ENCODE data around the gene ANKRD23. TPM values are rescaled to one million over a fixed set of nuclear protein-coding genes. Genes with fewer than 3 reads are reported as not detected.

The ANKRD23 gene
- total RNA-seq, 1 donor, result 1.3 TPM

GRCh38 chr2:96795076-96795475, 48.7 kb downstream of the ANKRD23 start:
- DNase-seq (ENCODE audit: low read depth), result no peak
- H3K4me3 ChIP-seq (ENCODE audit: low read depth, low read length), result no peak overlapping the region
- no peak for TF ChIP-seq CTCF (IDR thresholded peaks at IDR 0.05; ENCODE audit: insufficient read depth, low read depth, low read length)

DNA sequence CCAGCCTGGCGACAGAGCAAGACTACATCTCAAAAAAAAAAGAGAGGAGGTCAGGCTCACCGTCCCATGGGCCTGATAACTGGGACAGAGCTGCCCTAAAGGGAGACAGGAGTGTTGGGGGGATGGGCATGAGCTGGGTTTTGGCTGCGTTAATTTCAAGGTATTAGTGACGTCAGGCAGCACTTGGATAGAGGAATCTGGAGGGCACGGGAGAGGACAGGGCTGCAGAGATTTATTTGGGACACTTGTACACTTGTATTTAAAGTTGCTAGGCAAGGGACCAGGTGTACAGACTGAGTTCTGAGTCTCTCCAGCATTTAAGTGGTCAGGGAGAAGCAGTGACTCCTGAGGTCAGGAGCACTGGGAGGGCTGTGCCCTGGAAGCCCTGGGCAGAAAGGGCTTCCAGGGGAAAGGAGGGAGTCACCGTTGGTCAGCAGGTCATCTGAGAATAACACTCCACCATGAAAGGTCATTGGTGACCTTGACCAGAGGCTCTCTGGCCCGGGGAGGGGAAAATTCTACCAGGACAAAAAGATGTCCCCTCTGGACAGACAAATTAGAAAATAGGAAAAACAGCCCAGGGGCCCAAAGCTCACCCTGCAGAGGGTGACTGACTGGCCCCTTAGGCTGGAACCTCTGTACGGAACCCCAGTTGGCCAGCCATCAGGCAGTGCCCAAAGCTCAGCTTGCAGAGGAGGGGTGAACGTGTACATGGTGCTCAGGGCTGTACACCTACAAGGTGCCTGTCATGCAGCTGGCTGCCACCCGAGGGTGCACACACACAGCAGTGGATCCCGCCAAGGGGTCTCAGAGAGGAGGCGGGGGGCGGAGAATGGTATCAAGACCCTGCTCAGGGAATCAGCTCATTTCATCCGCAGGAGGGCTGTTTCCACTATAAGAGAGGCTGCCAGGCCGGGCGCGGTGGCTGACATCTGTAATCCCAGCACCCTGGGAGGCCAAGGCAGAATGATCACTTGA, 50.8 kb downstream of the ANKRD23 start:
- DNase-seq (ENCODE audit: low read depth), result no peak
- no peak for TF ChIP-seq CTCF (IDR thresholded peaks at IDR 0.05; ENCODE audit: insufficient read depth, low read depth, low read length)
- no peak overlapping the region for H3K4me3 ChIP-seq (ENCODE audit: low read depth, low read length)

DNA sequence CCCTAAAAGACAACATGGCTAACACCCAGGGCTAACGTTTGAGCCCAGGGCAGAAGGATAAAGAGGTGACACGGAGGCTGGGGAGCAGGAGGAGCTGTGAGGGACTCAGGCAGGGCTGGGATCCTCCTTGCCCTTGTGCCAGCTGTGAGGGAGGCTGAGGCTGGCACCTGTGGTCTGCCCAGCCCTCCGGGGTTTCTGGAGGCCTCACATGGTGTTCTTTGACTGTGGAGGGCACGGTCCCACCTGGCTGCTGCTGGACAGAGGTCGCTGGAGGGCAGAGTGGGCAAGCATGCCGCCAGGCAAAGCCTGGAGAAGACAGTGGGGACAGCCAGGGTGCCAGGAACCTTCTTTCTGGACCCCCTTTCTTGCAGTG, 54.6 kb downstream of the ANKRD23 start:
- TF ChIP-seq CTCF (IDR thresholded peaks at IDR 0.05; ENCODE audit: insufficient read depth, low read depth, low read length), result no peak
- H3K4me3 ChIP-seq (ENCODE audit: low read depth, low read length), result no peak overlapping the region
- no peak for DNase-seq (ENCODE audit: low read depth)

DNA sequence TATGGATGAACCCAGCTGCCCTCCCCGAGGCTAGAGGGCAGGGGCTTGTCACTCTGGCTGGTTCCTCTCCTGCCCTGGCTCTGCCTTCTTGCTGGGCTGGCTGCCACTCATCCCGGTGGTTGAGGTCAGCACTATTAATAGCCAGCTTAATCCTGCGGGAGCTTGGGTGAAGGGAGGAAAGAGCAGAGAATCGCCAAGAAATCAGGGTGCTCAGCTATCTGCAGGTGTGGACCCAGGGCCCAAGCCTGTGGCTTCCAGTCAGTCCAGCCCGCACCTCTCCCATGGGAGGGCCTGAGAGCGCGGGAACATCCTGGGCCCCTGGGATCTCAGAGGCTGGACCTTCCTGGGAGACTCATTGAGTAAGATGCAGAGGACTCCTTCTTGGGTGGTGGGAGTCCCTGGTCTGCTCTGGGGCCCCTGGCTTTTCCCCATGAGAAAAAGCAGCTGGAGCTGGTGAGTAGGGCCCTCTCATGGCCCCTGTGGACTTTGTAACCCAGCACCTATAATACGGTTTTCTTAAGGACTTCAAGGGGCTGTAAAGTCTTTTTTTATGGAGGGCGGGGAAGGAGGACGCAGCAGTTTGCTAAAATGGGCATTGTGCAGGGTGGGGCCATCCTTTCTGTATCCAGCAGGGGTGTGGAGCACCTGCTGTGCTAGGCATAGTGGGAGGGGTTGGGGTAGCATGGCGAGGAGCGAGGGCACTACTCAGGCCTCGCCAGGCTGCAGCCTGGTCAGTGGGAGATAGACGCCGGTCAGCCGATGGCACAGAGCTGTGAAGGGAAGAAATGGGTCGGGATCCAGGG, 55.2 kb downstream of the ANKRD23 start:
- TF ChIP-seq CTCF (IDR thresholded peaks at IDR 0.05; ENCODE audit: insufficient read depth, low read depth, low read length), result no peak
- DNase-seq (ENCODE audit: low read depth), result peak; percentile 35
- no peak overlapping the region for H3K4me3 ChIP-seq (ENCODE audit: low read depth, low read length)

Small RNA genes lying within 50 kb of the gene (small RNA-seq; reads per million reads assigned to genes)
- not detected for gene MIR3127

Other genes with a start within 250 kb of the ANKRD23 start
- 35.4 and 37.4 TPM in 2 replicates for gene KANSL3, start 205.7 kb downstream of the ANKRD23 start, total RNA-seq
- 0.64 and 0.86 TPM in 2 replicates for gene FER1L5, start 201.3 kb downstream of the ANKRD23 start, total RNA-seq
- 15.1 and 31.1 TPM in 2 replicates for gene LMAN2L, start 104.0 kb downstream of the ANKRD23 start, total RNA-seq
- gene CNNM4, start 83.1 kb downstream of the ANKRD23 start, total RNA-seq, result 3.9 and 5.6 TPM in 2 replicates
- 6.4 and 8.6 TPM in 2 replicates for gene CNNM3, start 27.8 kb downstream of the ANKRD23 start, total RNA-seq
- gene ANKRD39, start 14.0 kb upstream of the ANKRD23 start, total RNA-seq, result 4.7 and 5.8 TPM in 2 replicates
- 16.4 and 22.5 TPM in 2 replicates for gene SEMA4C, start 26.1 kb upstream of the ANKRD23 start, total RNA-seq
- gene FAM178B, start 142.6 kb upstream of the ANKRD23 start, total RNA-seq, result not detected in 2 replicates

Measured in fibroblast of villous mesenchyme (primary cell).